ENCODE results near the gene NPHS1. TPM values are rescaled to one million over a fixed set of nuclear protein-coding genes. Genes with fewer than 3 reads are reported as not detected.
"Not testable (repeated sequence)": the region's sequence is repeated elsewhere in the genome, so short reads cannot be mapped to it uniquely, and the experiment has no call there.

Gene NPHS1
- total RNA-seq, 2 donors from 2014 or later: not detected

DNA sequence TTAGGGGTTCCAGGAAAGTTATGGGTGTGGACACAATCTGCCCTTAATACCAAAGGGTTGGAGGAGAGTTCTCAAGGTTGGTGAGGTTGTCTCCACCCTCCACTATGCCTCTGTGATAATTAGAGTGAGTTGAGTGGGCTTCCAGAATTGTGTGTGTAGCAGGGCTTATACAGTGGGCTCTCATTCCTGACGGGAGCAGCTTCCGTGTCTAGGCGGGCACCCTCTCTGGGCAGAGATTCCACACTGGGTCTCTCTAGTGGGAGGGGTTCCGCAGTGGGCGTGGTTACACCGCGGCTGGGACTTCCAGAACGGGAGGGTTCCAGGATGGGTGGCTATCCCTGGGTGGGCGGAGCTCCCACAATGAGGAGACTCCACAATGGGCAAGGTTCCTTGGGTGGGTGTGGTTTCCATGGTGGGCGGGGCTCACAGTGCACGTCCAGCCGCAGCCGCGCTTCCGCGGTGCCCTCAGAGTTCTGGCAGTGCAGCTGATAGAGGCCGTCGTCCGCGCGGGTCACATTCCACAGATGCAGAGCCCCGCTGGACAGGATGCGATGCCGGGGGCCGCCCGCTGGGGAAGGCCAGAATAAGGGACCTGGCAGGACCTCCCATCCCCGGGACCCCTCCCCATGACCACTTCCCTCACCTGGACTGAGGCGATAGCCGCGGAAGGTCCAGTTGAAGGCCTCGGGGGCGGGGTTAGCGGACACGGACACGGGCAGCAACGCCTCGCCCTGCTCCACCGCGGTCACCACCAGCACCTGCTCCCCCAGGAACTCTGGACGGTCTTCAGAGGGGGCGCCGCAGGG lies 8.4 kb downstream of the NPHS1 start:
- Histone ChIP-seq H3K9me3 (peaks cover 6% of the 10 kb centered on the region), H3K36me3 (no peaks in the 10 kb centered on the region), H3K4me1 (ENCODE audit: control insufficient read depth in 1 of 2, low read depth in 2 of 2) (peaks cover 3 to 8% of the 10 kb centered on the region in 2 donors), H3K27ac (no peak overlapping the region), H3K4me3 (no peak overlapping the region), H3K27me3 (replicated peaks; ENCODE audit: insufficient read depth) (peaks cover 9% of the 10 kb centered on the region)
- ATAC-seq (ENCODE audit: insufficient number of reproducible peaks, low FRiP score, low read depth) (no peak), DNase-seq (ENCODE audit: low spot score) (no peak)
- TF ChIP-seq, protein P1, sequence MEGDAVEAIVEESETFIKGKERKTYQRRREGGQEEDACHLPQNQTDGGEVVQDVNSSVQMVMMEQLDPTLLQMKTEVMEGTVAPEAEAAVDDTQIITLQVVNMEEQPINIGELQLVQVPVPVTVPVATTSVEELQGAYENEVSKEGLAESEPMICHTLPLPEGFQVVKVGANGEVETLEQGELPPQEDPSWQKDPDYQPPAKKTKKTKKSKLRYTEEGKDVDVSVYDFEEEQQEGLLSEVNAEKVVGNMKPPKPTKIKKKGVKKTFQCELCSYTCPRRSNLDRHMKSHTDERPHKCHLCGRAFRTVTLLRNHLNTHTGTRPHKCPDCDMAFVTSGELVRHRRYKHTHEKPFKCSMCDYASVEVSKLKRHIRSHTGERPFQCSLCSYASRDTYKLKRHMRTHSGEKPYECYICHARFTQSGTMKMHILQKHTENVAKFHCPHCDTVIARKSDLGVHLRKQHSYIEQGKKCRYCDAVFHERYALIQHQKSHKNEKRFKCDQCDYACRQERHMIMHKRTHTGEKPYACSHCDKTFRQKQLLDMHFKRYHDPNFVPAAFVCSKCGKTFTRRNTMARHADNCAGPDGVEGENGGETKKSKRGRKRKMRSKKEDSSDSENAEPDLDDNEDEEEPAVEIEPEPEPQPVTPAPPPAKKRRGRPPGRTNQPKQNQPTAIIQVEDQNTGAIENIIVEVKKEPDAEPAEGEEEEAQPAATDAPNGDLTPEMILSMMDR (IDR thresholded peaks at IDR 0.05): no peak

DNA sequence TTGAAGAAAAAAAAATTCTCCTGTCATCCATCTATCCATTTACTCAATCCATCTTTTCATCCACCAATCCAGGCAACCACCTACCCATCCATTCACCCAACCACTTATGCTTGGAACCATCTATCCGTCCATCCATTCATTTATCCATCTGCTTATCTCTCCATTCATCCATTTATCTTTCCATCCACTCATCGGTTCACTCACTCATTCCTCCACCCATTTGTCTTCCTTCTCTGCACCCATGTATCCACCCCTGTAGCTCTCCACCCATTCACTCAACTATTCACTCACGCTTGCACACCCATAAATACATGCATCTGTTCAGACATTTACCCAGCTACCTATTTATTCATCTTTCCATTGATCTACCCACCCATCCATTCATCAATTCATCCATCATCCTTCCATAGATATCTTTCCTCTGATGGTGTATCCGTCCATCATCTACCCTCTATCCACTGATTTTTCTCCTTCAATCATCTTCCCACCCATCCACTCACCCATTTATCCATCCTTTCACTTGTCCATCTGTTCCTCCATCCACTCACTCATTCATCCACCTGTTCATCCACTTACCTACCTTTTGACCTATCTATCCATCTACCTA lies 9.5 kb downstream of the NPHS1 start:
- H3K27me3 ChIP-seq (replicated peaks; ENCODE audit: insufficient read depth): peaks cover 9% of the 10 kb centered on the region
- TF ChIP-seq, protein P1 (IDR thresholded peaks at IDR 0.05): no peak
- peaks cover 3 to 8% of the 10 kb centered on the region in 2 donors for H3K4me1 ChIP-seq (ENCODE audit: control insufficient read depth in 1 of 2, low read depth in 2 of 2)
- ATAC-seq (ENCODE audit: insufficient number of reproducible peaks, low FRiP score, low read depth) (no peak), DNase-seq (ENCODE audit: low spot score) (no peak)
- H3K9me3 ChIP-seq: peaks cover 10% of the 10 kb centered on the region
- H3K36me3 ChIP-seq: no peaks in the 10 kb centered on the region
- no peak overlapping the region for H3K4me3 ChIP-seq
- H3K27ac ChIP-seq: no peak overlapping the region

DNA sequence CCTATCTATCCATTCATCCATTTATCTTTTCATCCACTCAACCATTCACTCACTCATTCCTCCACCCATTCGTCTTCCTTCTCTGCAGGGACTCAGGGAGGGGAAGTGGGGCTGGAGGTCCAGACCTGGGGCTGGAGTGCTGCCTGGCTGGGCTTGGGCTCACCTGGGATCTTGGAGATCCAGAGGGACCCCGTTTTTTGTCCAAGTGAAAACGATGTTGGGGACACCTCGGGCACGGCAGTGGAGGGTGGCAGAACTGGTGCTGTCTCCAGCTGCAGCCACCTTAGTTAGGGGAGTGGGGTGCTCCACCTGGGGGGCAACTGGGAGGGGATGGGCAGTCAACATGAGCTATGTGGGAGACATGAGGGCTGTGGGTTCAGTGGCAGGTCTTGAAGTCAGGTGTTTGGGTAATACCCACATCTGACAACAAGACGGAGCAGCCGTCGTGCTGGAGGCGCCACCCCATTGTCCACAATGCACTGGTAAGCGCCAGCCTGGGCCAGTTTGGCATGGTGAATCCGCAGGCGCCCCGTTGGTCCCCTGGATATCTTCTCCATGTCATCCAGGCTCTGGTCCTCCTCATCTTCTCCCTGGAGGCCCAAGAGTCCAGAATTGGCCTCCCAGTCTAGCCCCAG lies 10.2 kb downstream of the NPHS1 start:
- ATAC-seq (ENCODE audit: insufficient number of reproducible peaks, low FRiP score, low read depth): no peak
- peaks cover 10% of the 10 kb centered on the region for H3K9me3 ChIP-seq

DNA sequence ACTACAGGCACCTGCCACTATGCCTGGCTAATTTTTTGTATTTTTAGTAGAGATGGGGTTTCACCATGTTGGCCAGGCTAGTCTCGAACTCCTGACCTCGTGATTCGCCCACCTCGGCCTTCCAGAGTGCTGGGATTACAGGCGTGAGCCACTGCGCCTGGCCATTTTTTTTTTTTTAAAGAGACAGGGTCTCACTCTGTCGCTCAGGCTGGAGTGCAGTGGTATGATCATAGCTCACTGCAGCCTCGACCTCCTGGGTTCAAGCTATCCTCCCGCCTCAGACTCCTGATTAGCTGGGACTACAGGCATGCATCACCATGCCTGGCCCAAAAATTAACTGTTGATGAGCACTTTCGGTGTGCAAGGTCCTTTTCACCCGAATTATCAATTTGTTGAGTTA lies 16.2 kb downstream of the NPHS1 start:
- not testable (repeated sequence) for DNase-seq (ENCODE audit: low spot score); H3K27me3 ChIP-seq (replicated peaks; ENCODE audit: insufficient read depth); ATAC-seq (ENCODE audit: insufficient number of reproducible peaks, low FRiP score, low read depth)

More for the DNA sequence above, 10.2 kb downstream of the NPHS1 start:
- Histone ChIP-seq H3K27ac (no peak overlapping the region), H3K4me3 (no peak overlapping the region), H3K27me3 (replicated peaks; ENCODE audit: insufficient read depth) (peaks cover 9% of the 10 kb centered on the region), H3K4me1 (ENCODE audit: control insufficient read depth in 1 of 2, low read depth in 2 of 2) (peaks cover 3 to 8% of the 10 kb centered on the region in 2 donors), H3K36me3 (no peaks in the 10 kb centered on the region)
- TF ChIP-seq, protein P1 (IDR thresholded peaks at IDR 0.05): no peak
- DNase-seq (ENCODE audit: low spot score): no peak

DNA sequence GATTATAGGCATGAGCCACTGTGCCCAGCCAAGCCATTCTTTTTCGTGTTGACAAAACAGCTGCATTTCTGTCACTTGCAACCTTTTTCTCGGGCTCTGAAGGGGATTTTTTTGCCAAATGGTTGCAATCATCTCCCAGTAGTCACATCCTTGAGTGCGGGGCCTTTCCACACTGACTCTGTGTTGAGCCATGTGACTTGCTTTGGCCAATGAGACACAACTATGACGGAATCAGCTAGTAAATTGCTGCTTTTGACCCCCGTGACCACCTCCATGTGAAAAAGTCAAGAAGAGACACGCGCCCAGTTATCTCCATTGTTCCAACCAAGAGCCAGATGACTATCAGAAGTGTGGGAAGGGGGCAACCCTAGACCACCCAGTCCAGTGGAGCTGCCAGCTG lies 18.3 kb downstream of the NPHS1 start:
- H3K4me1 ChIP-seq (ENCODE audit: control insufficient read depth in 1 of 2, low read depth in 2 of 2): no peaks in the 10 kb centered on the region
- no peak overlapping the region for H3K27ac ChIP-seq

More for the DNA sequence above, 16.2 kb downstream of the NPHS1 start:
- H3K27ac ChIP-seq; H3K4me1 ChIP-seq (ENCODE audit: control insufficient read depth in 1 of 2, low read depth in 2 of 2); H3K36me3 ChIP-seq; H3K9me3 ChIP-seq; H3K4me3 ChIP-seq: not testable (repeated sequence)

More for the DNA sequence above, 18.3 kb downstream of the NPHS1 start:
- H3K27me3 ChIP-seq (replicated peaks; ENCODE audit: insufficient read depth): no peaks in the 10 kb centered on the region
- TF ChIP-seq, protein P1 (IDR thresholded peaks at IDR 0.05): no peak
- no peak for DNase-seq (ENCODE audit: low spot score)
- ATAC-seq (ENCODE audit: insufficient number of reproducible peaks, low FRiP score, low read depth): no peak
- H3K36me3 ChIP-seq: no peaks in the 10 kb centered on the region
- H3K4me3 ChIP-seq: no peak overlapping the region
- H3K9me3 ChIP-seq: peaks cover 4% of the 10 kb centered on the region

Measured in thoracic aorta (tissue), 2 donors.